ENCODE data around the gene C1QL1.

C1QL1 gene

GRCh38 chr17:45008216-45008615, 40.1 kb upstream of the C1QL1 start:
- TF ChIP-seq, protein P1, sequence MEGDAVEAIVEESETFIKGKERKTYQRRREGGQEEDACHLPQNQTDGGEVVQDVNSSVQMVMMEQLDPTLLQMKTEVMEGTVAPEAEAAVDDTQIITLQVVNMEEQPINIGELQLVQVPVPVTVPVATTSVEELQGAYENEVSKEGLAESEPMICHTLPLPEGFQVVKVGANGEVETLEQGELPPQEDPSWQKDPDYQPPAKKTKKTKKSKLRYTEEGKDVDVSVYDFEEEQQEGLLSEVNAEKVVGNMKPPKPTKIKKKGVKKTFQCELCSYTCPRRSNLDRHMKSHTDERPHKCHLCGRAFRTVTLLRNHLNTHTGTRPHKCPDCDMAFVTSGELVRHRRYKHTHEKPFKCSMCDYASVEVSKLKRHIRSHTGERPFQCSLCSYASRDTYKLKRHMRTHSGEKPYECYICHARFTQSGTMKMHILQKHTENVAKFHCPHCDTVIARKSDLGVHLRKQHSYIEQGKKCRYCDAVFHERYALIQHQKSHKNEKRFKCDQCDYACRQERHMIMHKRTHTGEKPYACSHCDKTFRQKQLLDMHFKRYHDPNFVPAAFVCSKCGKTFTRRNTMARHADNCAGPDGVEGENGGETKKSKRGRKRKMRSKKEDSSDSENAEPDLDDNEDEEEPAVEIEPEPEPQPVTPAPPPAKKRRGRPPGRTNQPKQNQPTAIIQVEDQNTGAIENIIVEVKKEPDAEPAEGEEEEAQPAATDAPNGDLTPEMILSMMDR (IDR thresholded peaks at IDR 0.05; ENCODE audit: low read depth, low read length), result no peak
- DNase-seq (ENCODE audit: low read depth in 2 of 2), result no peak
- H3K4me3 ChIP-seq (replicated peaks in 1 of 2; ENCODE audit: low read depth in 2 of 2, low read length in 2 of 2), result no peak overlapping the region

- DNase-seq (ENCODE audit: low read depth in 2 of 2), result no peak
- TF ChIP-seq, protein P1 (IDR thresholded peaks at IDR 0.05; ENCODE audit: low read depth, low read length), result no peak
- no peak overlapping the region for H3K4me3 ChIP-seq (replicated peaks in 1 of 2; ENCODE audit: low read depth in 2 of 2, low read length in 2 of 2)
Observed at GRCh38 chr17:45006927-45007461, 38.9 kb upstream of the C1QL1 start.

- TF ChIP-seq, protein P1 (IDR thresholded peaks at IDR 0.05; ENCODE audit: low read depth, low read length), result no peak
- no peak overlapping the region for H3K4me3 ChIP-seq (replicated peaks in 1 of 2; ENCODE audit: low read depth in 2 of 2, low read length in 2 of 2)
Observed at GRCh38 chr17:45005700-45006099, 37.6 kb upstream of the C1QL1 start.

DNA sequence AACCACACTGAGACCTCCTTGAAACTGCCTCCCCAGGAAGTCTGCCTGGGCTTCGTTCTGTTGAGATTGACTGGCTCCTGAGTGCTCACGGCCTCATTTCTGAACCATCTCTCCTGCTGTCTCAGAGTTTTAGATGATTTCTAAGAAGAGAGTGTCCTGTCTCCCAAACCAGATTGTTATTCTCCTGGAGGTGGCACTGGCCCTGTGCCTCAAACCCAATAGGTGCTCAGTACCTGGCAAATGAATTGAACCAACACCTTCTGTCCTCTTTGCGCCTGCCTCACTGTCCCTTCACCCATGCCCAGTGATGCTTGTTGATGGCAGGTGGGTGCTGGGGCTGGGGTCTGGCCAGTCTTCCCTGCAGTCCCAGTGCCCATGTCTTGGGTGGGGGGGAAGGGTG, 36.3 kb upstream of the C1QL1 start:
- TF ChIP-seq, protein P1 (IDR thresholded peaks at IDR 0.05; ENCODE audit: low read depth, low read length), result no peak
- no peak overlapping the region for H3K4me3 ChIP-seq (replicated peaks in 1 of 2; ENCODE audit: low read depth in 2 of 2, low read length in 2 of 2)
- no peak for DNase-seq (ENCODE audit: low read depth in 2 of 2)

More at GRCh38 chr17:45005700-45006099, 37.6 kb upstream of the C1QL1 start:
- no peak for DNase-seq (ENCODE audit: low read depth in 2 of 2)

DNA sequence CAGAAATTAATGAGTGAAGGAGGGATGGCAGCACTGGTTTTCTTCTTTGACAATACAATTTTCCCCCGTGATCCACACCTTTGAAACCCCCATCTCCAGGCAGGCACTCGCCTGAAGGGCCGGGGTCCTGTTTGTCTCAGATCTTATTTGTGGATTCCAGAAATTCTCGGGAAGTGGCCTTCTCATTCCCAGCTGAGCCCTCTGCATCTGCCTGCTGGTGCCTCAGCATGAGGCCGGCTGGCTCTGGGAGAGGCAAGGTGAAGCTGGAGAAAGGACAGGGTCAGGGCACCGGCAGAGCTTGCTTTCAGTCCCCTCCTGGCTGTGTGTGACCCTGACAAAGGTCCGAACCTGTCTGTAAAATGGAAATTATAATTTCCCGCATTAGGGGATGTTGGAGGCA, 35.8 kb upstream of the C1QL1 start:
- TF ChIP-seq, protein P1 (IDR thresholded peaks at IDR 0.05; ENCODE audit: low read depth, low read length), result no peak
- no peak overlapping the region for H3K4me3 ChIP-seq (replicated peaks in 1 of 2; ENCODE audit: low read depth in 2 of 2, low read length in 2 of 2)
- no peak for DNase-seq (ENCODE audit: low read depth in 2 of 2)

DNA sequence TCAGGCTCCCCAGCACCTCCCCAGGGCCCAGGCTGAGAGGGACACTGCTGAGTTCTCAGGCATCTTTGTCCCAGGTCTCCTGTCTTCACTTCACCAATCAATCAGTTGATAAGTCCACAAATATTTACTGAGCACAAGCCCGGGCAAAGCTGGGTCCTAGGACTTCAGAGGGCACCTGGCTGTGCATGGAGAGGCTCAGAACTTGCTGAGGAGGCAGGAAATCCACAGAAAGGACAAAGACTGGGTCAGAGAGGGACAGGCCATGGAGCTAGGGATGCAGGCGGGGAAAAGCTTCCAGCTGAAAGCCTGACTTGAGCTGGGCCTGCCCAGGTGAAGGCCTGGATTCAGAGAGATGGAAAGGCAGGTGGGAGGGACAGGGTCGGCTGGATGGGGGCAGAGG, 33.2 kb upstream of the C1QL1 start:
- TF ChIP-seq, protein P1 (IDR thresholded peaks at IDR 0.05; ENCODE audit: low read depth, low read length), result no peak
- no peak for DNase-seq (ENCODE audit: low read depth in 2 of 2)
- no peak overlapping the region for H3K4me3 ChIP-seq (replicated peaks in 1 of 2; ENCODE audit: low read depth in 2 of 2, low read length in 2 of 2)

DNA sequence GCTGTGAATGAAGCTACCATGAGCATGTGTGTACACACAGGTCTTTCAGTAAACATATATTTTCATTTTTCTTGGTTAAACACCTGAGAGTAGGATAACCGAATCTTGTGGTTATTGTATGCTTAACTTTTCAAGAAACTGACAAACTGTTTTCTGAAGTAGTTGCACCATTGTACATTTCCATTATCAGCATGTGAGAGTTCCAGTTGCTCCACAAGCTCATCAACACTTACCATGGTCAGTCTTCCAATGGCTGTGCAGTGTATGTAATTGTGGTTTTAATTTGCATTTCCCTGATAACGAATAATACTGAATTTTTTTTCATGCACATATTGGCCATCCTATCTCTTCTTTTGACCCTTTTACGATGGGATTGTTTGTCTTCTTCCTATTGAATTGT, 31.3 kb upstream of the C1QL1 start:
- no peak for DNase-seq (ENCODE audit: low read depth in 2 of 2)
- no peak overlapping the region for H3K4me3 ChIP-seq (replicated peaks in 1 of 2; ENCODE audit: low read depth in 2 of 2, low read length in 2 of 2)
- TF ChIP-seq, protein P1 (IDR thresholded peaks at IDR 0.05; ENCODE audit: low read depth, low read length), result no peak
